GM18517 (cell line): ENCODE results near the gene BICC1.

Source experiments
- ATAC-seq: cut with Tn5 transposase; IDR thresholded peaks from one replicate; pipeline ENCODE4 v1.9.1; 2021; ENCODE audit warnings: mild to moderate bottlenecking, moderate library complexity; ENCODE audit not compliant: unreplicated experiment

The BICC1 gene

DNA sequence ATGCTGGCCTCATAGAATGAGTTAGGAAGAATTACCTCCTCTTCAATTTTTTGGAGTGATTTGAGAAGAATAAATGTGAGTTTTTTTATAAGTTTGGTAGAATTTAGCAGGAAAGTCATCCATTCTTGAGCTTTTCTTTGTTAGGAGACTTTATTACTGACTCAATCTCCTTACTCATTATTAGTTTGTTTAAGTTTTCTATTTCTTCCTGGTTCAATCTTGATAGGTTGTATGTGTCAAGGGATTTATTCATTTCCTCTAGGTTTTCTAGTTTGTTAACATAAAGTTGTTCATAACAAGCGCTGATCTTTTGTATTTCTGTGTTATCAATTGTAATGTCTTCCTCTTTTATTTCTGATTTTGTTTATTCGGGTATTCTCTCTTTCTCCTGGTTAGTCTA is 47.4 kb downstream of the BICC1 start:
- no peak for ATAC-seq

DNA sequence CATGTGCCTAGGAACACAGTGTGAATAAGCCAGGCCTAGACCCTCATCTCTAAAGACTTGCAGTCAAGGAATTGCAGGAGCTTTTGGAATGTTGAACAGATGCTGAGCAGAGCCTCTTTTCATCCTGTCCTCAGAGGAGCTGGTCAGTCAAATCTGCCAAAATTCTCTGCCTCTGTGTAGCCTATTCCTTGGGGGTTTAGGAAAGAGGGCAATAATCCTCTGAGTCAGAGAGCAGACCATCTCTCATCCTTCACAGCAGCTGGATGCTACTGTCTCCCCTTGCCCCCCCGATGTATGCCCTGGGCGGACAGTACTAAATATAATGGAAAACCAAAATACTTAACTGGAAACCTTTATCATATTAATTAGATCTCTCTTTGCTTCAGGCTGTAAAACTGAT is 52.6 kb downstream of the BICC1 start:
- no peak for ATAC-seq

DNA sequence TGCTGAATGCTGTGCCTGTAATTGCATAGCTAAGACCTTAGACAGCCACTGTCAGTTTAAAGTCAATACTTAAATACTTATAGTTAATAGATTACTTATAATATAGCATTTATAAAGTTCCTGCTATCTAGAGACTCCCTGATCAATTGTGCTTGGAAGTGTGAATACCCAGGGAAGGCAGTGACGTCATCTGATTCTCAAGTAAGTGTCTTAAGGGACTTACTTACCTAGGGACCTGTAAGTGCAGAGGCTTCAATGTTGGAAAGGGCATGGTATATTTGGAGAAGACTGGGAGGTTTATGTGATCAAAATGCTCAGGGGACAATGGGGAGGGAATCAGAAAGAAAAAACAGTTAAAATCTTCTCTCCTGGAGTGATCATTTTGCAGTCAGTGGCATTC is 55.0 kb downstream of the BICC1 start:
- ATAC-seq, result no peak

DNA sequence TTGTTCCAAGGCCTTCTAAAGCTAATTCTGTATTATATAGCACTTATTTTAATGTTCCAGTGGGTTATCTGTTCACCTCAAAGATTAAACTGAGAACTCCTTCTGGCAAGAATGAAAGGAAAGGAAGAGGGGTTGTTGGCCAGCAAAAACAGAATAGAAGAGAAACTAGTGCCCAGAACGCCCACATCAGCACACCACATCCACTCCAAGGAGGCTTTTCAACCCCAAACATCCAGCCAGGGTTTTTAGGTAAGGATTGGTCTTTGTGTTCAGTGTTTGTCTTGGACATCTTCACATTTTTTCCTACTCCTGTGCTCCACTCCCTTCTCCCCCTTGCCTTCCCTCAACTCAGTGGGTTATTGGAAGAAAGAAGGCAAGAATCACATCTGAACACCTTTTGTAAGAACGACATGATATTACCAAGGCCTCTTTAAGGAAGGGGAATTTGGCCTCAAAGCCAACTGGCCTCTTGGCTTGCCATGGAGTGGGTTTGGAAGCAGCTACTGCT is 55.8 kb downstream of the BICC1 start:
- ATAC-seq, result no peak

DNA sequence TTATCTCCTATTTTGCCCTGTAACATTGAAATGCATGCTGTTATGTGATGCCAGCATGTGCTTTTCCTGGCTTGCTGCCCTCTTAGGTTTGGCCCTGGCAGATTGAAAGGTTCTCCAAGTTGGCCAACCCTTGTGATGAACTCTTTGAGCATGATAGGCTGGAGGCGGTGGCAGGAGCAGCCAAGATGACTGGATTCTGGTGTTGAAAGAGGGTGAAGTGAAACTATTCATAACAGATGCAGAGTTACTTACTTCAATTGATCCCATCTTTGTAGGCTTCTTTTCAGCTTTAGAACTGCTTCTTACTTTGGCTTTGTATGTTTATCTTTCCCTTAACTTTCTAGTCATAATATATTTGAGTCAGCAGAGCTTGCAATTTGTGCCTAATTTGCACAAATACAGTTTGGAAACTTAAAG is 57.6 kb downstream of the BICC1 start:
- no peak for ATAC-seq

DNA sequence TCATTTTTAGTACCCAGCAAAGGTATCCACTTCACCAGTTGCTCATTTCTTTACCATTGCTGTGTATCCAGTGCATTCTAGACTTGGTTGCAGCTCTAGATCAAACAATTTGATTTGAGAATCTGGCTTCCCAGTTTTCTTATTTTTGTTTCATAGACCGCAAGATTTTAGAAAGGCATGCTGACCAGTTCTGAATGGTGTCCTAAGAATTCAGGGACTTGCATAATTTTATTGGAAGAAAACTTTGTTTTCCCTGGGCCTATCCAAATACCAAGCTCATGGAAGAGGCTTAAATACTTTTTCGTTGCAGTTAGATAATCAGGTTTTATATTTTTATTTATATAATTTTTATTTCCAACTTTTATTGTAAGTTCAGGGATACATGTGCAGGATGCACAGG is 58.3 kb downstream of the BICC1 start:
- ATAC-seq, result no peak

DNA sequence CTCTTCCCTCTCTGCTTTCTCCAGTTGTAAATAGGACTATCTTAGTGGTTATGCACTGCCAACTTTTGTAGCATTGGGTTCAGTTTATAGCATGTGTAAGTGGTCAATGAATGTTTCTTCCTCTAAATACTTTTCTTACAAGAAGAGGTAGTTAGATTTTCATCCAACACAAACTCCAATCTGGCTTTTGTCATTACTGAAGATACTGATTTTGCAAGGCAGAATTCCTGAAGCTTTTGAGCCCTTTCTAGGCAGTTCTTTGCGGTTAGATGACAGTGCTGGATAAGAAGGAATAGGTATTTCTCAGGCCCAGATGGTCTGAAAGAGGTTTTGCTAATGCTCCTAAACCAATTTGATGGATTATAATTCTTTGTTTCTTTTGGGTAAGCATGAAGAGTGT is 60.5 kb downstream of the BICC1 start:
- no peak for ATAC-seq

DNA sequence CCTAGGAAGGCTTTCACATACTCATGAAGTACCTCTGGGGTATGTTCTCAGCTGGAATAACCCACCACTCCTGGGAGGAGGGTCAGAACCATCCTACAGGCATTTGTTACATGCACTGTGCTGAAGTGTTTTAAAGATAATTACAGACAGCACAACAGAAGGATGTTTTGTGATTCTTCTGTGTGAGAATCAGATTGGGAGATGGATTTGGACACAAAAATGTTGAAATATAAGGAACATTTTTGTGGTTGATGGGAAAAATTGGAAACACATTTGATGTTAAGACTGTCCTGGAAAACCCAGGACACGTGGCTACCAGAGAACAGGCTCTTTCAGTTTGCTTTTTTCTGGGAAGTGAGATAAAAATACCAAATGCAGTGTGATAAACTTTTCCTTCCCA is 61.4 kb downstream of the BICC1 start:
- no peak for ATAC-seq

DNA sequence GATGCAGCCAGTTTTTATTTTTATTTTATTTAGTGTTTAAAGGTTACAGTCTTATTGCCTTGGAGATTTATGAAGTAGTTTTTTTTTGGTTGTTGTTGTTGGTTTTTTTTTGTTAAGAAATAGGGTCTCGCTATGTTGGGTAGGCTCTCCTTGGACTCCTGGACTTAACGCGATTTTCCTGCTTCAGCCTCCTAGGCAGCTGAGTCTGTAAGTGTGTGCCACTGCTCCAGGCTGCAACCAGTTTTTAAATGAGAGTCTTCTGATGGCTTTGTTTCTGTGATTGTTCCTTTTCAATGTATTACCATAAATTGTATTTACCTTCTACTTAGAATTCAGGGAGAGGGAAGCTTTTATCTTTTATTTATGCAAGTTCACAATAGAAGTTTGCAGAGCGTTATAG is 62.8 kb downstream of the BICC1 start:
- no peak for ATAC-seq

DNA sequence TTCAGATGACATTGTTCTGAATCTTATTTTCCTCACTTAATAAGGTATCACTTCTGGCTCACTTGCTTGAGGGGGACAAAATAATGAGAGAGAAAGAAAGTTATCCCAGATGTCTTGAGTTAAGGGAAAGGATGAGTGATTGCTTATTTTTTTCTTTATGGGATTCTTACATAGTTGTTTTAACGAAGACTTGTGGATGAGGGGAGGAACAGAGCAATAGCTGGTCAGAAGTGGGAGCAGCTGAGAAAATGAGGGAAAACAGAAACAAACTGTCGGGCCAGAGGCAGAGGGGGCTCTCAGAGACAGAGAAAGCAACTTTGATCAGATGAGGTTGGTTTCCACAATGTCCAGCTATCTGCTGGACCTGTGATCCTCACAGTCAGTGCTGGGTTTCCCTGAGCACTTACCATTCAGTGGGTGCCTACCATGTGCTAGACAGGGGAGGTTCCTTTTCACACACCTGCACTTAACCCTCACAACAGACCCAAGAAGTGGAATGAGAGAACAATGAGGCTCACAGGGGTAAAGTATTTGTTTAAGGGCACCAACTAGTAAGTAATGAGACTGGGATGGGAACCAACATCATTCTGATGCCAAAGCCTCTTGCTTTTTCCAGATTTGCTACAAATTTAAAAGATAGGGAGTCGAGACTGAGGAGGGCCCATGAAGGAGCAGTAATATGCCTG is 64.2 kb downstream of the BICC1 start:
- no peak for ATAC-seq

DNA sequence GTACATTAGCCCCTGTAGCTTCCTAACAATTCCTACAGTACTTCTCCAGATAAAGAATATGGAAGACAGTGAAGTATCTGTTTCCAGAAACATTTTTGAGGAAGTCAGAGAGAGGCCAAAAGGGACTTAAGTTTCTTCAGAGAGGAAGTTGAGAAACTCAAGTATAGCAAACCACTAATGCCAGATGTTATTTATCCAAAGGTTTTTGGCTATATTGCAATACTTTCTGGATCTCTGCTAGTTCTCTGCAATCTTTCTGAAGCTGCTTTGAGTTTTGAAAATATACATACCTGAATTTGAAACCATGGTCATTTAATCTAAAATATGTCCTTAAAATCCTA is 64.7 kb downstream of the BICC1 start:
- ATAC-seq, result no peak

DNA sequence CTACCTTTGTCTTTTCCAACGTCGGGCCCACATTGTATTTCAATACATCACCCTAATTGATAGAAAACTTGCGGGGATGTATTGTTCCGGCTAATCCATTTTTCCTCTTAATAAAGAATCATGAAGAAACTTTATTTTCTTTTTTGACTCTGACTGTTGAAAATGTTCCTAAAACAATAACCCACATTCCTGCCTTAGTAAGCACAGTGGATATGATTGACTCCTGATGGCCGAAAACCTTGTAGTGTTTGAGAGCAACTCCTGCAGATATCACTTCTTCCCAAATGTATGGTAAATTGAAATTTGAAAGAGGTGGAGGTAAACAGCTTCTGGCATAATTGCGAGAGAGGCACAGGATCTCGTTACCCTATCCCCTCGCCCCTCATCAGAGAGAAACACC is 65.7 kb downstream of the BICC1 start:
- no peak for ATAC-seq

DNA sequence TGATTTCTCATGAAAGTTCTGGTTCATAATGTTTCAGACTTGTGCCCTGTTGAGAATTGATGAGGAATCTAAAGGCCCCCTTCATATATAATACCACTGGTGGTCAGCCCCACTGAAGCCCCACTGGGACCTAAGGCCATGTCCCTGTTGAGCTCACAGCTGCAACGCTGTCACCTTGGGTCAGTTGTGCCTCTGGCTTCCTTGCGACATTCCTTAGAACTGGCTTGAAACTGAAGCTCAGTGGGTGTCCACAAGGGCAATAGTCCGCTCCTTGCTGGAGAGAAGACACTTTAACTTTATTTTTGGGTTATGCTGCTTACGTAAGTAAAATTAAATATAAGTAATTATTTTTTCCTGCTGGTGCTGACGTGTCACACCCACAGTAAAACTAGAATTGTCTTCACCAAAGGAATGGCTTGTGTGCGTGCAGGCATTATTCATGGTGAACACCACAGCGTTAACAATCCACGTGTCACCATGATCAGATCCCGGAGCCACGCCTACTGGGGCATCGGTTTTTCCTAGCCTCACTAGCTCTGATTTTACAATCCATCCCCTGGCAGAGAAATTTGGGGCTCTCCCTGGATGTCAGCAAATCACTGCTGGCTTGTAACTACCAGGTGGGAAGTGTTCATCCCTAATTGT is 66.5 kb downstream of the BICC1 start:
- no peak for ATAC-seq

DNA sequence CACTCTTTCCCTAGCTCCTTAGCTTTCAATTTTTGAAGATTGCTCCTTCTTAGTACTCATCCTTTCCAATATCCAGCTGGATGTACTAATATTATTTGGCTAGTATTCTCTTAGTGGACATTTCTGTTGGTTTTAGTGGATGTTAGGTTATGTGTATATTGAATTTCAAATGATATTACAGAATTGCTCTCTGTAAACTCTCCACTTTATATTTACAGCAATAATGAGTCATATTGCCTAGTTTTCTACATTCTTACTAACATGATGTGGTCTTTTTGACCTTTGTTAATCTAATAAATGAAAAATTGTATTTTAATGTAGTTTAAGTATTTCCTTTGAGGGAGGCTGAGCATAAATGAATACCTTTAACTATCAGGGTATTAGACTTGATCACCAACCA is 69.4 kb downstream of the BICC1 start:
- ATAC-seq, result no peak

DNA sequence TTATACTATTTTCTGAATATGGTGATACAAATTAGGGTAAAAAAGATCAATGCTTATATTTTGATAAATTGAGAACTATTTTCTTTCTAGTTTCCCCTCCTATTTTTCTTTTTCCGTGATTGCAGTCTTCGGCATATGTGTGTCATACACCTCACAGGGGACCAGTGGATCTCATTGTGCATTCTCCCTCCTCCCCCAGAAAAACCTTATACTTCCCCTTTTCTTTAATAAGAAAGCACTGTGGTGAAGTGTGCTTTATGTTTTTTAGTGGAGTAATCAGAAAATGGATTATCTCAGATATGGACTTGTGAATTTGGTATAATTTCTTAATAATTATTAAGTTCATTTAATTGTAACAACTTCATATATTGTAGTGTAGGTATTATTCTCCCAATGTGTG is 72.8 kb downstream of the BICC1 start:
- no peak for ATAC-seq

DNA sequence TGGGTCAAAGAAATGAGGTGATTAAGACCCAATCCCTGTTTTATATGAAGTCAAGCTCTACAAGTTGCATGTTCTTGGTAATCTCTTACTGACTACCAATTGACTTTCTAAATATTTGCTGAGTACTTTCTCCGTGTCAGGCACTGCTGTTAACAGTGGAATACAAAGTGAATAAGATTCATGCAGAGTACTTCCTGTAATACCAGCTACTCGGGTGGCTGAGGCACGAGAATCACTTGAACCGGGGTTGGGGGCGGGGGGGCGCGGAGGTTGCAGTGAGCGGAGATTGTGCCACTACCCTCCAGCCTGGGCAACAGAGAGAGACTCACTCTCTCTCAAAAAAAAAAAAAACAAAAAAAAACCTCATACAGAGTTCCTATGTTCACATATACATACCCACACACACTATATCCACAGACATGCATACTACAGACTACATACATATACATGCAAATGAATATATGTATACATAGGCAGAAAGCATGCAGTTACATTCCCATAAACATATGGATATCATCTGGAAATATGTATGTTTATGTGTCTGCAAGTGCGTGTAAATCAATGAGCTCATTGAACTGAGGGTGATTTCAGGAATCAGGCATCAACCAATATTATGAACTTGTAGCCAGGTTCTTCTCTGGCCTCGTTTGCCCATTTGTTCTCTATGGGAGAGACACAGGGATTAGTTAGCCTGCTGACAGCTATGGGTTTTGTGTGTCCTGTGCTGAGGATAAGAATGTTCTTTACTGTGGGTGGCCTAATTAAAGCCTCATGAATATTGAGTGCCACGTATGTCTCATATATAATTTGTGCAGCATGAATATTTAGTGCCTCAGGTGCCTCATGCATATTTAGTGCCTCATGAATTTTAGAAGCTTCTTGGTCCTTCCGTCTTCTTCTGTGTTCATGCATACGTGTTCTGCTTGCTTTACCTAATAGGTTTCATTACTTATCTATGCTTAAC is 73.9 kb downstream of the BICC1 start:
- ATAC-seq, result no peak

DNA sequence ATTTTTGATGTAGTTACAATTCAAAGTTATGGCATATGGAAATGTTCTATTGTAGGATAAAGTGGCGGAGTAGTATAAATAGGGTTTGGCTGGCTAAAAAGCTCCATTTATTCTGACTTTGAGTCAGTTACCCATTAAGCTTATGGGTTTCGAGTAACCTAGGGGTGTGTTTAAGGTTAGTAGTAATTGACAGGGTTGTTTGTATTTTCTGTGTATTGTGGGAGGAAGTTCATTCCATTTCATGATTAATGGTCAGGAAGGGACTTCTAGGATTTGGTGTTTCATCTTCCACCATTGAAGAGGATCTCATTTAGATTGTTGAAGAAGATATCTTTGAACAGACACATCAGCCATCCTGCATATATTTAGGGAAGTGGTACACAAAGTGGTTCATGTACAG is 75.0 kb downstream of the BICC1 start:
- ATAC-seq, result no peak

DNA sequence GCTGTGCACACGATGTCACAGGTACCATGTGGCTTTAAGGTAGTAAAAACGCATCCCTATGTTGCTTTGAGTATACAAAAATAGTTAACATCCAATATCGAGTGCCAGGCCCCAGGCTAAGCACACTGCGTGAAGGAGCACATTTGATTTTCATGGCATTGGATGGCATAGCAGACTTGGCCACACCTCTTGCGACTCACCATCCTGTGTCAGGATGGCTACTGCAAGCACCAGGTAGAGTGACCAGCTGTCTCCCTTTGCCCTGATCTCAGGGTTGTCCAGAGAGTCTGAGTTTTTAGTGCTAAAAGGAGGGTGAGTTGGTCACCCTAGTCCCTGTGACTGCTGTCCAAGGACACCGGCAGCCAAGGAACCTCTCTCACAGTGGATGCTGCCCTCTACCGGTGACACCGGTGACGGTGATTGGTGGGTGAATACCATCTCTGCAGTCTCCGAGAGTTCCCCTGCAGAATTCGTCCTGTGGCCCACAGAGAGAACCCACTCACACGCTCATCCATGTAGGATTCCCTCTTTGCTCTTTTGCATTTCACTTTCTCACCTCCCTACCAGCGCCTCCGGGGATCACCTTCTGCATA is 76.1 kb downstream of the BICC1 start:
- ATAC-seq, result no peak

DNA sequence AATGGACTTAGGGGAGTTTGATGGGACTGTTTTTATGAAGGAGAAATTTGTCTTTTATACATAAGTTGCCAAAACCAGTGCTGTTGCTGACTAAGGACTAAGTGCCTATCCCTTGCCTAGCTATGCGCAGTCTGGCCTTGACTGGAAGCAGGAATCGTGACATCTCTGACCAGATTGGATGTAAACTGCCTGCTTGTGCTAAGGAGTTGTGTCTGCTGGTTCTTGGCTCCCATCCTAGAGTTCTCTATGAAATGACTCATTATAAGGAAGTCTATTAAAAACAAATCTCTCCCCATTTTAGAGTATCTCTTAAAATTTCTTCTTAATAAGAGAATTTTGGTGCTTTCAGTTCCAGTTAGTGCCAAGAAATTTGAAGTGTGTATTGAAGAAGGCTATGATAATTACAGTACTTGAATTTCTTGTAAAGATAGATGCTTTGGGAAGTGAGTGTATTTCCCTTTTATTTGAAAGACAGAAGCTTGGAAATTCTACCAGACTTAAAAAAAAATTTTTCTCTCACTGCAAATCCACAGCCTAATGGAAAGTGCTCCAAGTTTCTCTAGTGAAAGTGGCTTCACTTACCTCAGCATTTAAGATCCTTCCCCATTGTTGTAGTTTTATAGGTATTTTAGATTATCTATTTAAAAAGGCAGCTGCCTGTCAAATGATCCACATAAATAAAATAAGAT is 77.6 kb downstream of the BICC1 start:
- ATAC-seq, result no peak

DNA sequence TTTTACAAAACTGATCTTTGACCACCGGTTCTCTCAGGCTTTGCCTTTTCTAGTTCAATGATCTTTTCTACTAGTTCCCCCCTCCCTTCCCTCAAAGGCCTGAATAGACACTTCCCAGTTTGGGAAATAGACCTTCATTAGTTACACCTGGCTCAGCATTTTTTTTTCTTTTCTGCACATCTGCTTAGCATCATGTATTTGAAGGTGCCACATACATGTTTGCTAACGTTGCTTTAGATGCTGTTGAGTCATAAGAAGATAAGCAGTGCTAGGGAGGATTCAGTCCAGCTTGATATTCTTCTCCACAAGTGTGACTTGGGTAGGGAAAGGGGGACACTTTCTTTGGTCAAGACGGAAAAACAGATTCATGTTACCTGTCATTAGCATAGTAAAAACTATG is 78.3 kb downstream of the BICC1 start:
- ATAC-seq, result no peak

DNA sequence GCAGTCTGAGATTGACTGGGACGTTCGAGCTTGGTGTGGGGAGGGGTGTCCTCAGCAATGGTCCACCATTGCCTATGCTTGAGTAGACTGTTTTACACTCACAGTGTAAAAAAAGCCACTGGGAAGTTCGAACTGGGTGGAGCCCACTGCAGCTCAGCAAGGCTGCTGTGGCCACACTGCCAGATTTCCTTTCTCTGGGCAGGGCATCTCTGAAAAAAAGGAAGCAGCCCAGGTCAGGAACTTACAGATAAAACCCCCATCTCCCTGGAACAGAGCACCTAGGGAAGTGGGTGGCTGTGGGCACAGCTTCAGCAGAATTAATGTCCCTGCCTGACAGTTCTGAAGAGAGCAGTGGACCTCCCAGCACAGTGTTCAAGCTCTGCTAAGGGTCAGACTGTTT is 80.3 kb downstream of the BICC1 start:
- ATAC-seq, result no peak
